M059J (cell line): ENCODE results near the gene LARGE2. TPM values are rescaled to one million over a fixed set of nuclear protein-coding genes. Genes with fewer than 3 reads are reported as not detected.
A peak's percentile ranks its signal among the peaks of the same experiment; 100 is the strongest.

Source experiments
- DNase-seq: peaks from one replicate; pipeline ENCODE4 v3.0.0-alpha.2; 2012; ENCODE audit warnings: low read depth
- total RNA-seq: library from RNA; depleted of rRNA; stranded (reverse); fragments of >200 nt; shearing (Covaris generic); gene quantifications from 2 replicates; pipeline ENCODE4 v1.2.3, GENCODE V29; 2014

LARGE2 gene
- total RNA-seq, 1 experiment from 2014 or later = 0.22 TPM

DNA sequence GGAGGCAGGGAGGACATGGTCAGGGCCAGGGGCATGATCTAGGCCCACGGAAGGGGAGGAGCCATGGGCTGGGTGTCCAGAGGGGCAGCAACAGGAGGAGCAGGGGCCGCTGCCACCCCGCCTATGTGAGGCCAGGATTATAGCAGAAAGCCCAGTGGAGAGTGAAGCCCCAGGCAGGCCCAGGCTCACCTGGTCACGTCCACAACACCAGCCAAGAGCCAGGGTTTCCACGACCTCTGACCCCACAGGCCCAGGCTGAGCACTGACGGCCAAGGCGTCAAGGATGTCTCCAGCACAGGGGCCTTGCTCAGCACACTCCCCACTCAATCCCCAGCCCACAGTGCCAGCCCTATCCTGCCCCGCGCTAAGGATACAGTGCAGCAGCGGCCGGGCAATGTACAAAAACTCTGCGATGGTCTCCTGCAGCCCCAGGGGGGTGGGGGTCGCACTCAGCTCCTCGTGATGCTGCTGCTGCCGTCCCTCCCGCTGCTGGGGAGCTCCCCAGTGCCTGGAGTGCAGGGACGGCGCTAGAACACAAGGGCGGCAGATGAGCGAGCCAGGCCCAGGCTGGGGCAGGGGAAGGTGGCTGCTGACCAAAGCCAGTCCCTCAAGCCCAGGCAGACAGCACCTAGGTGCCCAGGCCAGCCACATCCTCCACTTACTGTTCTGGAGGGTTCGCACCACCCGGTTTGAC, 8.4 kb upstream of the LARGE2 start:
- DNase-seq = no peak

GRCh38 chr11:45915446-45915845, 7.0 kb upstream of the LARGE2 start:
- DNase-seq = no peak

GRCh38 chr11:45917286-45917622, 5.2 kb upstream of the LARGE2 start:
- no peak for DNase-seq

- DNase-seq = peak; percentile 100
These were observed 4.7 kb upstream of the LARGE2 start, which contains the start of gene PEX16 for GRCh38 chr11:45917623-45918330. PEX16 (minus strand) TSS chr11:45917877; CDS start chr11:45917811, 66 bp downstream.

DNA sequence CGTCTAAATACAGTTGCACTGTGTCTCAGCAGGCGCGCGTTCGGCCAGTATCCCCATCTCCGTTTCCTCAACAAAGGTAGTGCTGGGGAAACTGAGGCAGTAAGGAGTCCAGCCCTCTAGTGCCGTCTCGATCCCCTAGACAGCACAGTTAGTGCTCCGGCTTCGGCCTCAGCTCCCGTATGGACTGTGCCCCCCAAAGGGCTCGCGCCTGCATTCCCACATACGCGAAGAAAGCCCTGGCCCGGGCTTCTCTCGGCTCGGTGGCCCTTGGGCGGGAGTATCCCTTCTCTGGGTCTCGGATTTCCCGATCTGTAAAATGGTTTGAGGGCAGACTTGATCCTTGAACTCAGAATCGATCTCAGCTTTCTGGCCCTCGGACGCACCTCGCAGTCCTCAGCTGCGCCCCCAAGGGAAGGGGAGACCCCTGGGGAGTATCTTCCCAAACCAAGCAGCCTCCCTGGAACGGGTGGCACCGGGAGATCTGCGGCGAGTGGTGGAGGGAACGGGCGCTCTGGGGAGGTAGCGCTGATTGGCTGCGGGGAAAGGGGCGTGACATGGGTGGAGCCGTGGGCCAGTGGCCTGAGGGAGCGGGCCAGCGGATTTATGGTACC, 4.0 kb upstream of the LARGE2 start:
- peak; percentile 77 for DNase-seq

- DNase-seq = no peak
These were observed 3.3 kb upstream of the LARGE2 start for GRCh38 chr11:45918962-45919675.

DNA sequence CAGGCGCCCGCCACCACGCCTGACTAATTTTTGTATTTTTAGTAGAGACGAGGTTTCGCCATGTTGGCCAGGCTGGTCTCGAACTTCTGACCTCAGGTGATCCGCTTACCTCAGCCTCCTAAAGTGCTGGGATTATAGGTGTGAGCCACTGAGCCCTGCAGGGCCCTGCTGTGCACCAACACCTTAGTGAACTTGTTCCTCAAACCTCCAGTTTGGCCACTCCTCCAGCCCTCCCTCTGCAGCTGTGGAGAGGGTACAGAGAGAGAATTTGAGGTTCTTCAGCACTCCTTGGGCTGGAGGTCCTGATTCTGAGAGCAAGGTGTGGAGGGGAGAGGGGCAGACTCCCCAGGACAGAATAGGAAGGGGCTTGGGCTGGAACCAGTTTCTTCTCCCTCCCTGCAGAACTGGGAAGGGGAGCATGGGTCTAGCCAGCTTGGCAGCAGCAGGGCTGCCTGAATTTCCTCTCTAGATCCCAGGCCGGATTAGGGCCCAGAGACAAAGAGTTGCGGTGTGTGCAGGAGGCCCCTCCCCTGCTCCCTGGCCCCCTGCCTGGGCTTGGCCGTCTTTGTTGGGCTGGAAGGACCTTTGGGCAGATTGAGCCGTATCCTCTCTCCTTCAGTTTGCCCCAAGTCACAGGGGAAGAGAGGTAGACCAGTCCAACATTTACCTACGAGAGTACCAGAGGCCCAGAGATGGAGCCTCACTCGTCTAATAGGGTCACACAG, 2.5 kb upstream of the LARGE2 start:
- no peak for DNase-seq

GRCh38 chr11:45920531-45921477, 1.7 kb upstream of the LARGE2 start:
- no peak for DNase-seq

DNA sequence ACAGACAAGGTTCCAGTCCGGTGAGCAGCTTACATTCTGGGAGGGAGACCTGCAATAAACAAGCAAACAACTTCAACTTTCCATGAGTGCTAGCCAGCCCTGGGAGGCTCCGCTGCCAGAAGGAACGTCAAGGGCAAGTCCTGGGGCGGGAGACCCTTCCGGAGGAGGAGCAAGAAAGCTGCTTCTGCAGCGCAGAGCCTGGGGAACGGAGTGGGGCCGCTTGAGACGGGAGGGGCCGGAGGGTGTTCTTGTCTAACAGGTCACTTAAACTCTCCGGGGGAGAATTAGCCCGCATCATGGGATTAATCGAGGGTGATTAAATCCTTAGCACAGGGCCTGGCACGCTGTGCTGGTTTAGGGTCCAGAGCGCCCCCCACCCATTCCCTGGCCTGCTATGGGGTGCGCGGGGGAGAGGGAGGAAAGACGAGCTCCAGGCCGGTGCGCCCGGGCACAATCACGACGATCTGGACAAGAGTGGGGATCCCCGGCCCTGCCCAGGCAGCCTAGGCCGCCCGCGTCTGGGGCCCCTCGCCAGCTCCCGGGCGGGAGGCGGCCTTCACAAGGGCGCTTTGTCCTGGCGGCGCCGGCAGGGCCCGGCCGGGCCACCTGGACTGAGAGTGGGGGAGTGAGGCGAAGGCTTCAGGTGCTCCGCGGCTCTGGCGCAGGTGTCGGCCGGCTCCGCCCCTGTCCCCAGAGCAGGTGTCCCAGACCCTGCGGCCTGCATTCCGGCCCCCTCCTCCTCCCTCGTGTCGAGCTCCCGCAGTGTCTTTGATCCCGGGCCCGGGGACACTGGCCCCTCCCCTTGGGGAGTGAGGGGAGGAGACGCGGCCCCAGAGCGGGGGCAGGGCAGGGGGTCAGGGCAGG, 663 bp upstream of the LARGE2 start:
- DNase-seq = no peak

DNA sequence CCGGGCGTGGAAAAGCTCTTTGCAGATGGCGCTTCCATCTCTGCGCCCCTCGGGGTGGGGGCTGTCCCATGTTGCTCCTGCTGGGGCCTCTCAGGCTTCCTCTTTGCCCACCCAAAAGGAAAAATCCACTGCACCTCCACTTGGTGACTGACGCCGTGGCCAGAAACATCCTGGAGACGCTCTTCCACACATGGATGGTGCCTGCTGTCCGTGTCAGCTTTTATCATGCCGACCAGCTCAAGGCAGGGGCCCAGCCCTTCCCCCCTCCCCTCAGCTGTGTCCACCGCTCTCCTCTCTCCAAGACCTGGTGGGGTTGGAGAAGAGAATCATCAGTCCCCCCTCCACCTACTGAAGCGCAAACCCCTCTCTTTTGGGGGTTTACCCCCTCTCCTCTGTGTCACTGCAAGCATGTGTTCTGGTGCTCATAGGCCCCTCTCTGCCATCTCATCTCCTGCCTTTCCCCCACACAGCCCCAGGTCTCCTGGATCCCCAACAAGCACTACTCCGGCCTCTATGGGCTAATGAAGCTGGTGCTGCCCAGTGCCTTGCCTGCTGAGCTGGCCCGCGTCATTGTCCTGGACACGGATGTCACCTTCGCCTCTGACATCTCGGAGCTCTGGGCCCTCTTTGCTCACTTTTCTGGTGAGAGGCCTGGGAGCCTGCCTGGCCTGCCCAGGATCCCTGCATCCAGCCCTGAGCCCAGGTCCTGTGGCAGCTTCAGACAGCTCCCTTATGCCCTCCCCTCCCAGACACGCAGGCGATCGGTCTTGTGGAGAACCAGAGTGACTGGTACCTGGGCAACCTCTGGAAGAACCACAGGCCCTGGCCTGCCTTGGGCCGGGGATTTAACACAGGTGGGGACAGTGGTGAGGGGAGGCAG, 1.8 kb downstream of the LARGE2 start:
- DNase-seq = no peak

GRCh38 chr11:45924927-45925326, 2.5 kb downstream of the LARGE2 start:
- DNase-seq = no peak

GRCh38 chr11:45925550-45925949, 3.1 kb downstream of the LARGE2 start:
- no peak for DNase-seq

GRCh38 chr11:45926001-45926401, 3.5 kb downstream of the LARGE2 start:
- no peak for DNase-seq

DNA sequence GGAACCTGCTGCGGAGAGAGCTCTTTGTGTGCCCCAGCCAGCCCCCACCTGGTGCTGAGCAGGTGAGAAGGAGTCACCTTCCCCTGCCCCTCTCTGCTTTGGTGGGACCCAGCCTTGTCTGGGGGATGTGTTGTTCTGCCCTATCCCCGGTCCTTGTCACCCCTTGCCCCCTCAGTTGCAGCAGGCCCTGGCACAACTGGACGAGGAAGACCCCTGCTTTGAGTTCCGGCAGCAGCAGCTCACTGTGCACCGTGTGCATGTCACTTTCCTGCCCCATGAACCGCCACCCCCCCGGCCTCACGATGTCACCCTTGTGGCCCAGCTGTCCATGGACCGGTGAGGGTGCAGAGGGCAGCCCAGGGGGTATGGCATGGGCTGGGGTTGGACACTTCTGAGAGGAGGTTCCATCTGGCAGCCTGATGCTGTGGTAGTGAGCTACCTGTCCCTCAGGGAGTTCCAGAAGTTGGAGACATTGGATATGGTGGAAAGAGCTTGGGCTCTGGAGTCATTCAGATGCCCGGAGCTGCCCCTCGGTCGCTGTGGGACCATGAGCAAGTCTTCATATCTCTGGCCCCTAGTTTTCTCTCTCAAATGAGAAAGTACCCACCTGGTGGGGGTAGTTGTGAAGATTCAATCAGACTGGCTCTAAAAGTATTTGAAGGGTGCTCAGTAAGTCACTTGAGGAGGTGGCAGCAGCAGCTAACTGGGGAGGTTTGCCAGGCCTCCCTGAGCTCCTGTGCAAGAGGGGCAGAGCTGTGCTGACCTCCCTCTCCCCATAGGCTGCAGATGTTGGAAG, 4.3 kb downstream of the LARGE2 start:
- no peak for DNase-seq

DNA sequence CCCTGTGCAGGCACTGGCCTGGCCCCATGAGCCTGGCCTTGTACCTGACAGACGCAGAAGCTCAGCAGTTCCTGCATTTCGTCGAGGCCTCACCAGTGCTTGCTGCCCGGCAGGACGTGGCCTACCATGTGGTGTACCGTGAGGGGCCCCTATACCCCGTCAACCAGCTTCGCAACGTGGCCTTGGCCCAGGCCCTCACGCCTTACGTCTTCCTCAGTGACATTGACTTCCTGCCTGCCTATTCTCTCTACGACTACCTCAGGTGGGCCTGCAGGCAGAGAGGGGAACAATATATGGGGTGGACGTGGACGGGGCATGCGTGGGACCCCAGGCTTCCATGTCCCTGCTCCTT, 4.9 kb downstream of the LARGE2 start:
- DNase-seq = no peak

- DNase-seq = no peak
These were observed 5.4 kb downstream of the LARGE2 start for GRCh38 chr11:45927684-45928413.

GRCh38 chr11:45928535-45929215, 6.2 kb downstream of the LARGE2 start:
- no peak for DNase-seq
